HCT116 (cell line): ENCODE measurements around the gene TRIM31. TPM values are rescaled to one million over a fixed set of nuclear protein-coding genes. Genes with fewer than 3 reads are reported as not detected.

Experiments used
- ATAC-seq: fragments of 200-7000 bp; cut with Tn5 transposase; 2 replicates; pipeline ENCODE4 v1.9.1; 2020; ENCODE audit warnings: mild to moderate bottlenecking, moderate library complexity
- BruUV-seq: library from RNA; stranded (reverse); fragments of 400-500 nt; replicated peaks from 2 replicates; lab custom pipeline; 2021; lab: Mats Ljungman, UMichigan
- CTCF ChIA-PET: fragments of 300-600 bp; sonication (Branson Sonifier 250); formaldehyde crosslinking; loops from one replicate; lab custom pipeline; 2021; ENCODE audit warnings: antibody characterized with exemption; lab: Charles Lee
- POLR2A ChIA-PET: fragments of 300-600, 350-600 bp; sonication (Branson Sonifier 250); formaldehyde crosslinking; loops from one replicate; lab custom pipeline; 2021; ENCODE audit warnings: antibody characterized with exemption; lab: Charles Lee
- RAD21 ChIA-PET, 2 experiments: fragments of 300-600 bp; sonication (Branson Sonifier 250); formaldehyde crosslinking; loops; one replicate each; lab custom pipeline; 2023; ENCODE audit warnings: low total read pairs in 2 of 2; ENCODE audit not compliant: uncharacterized antibody in 2 of 2, unreplicated experiment in 2 of 2, low non-redundant PET in 1 of 2; lab: Charles Lee
- DNase-seq: peaks from one replicate; pipeline ENCODE4 v3.0.0-alpha.2; 2010; ENCODE audit warnings: low read depth, low spot score
- H2AFZ ChIP-seq: fragments of 200-600 bp; shearing (Covaris generic), sonication (generic); 2 replicates; pipeline ENCODE4 v1.6.1; 2017; ENCODE audit warnings: low read depth, mixed run types, mixed read lengths, antibody characterized with exemption, low read length; ENCODE audit not compliant: poor library complexity, severe bottlenecking
- H3K27ac ChIP-seq: 2 replicates; pipeline ENCODE4 v1.5.1; 2012; ENCODE audit warnings: low read depth, low read length
- H3K27me3 ChIP-seq: fragments of 200-600 bp; sonication (generic); 2 replicates; pipeline ENCODE4 v1.6.1; 2016; ENCODE audit warnings: mixed run types, low read length, mixed read lengths; ENCODE audit not compliant: insufficient read depth
- H3K36me3 ChIP-seq, 2 experiments: fragments of 200-500 bp in 1 of 2; fragments of 200-600 bp in 1 of 2; sonication (Bioruptor generic) in 1 of 2; sonication (generic) in 1 of 2; 2 replicates each; pipeline versions ENCODE4 v1.5.1 to v1.6.1; 2014 to 2016; ENCODE audit warnings: low read length in 2 of 2, inconsistent platforms in 1 of 2, mixed read lengths in 1 of 2, mixed run types in 1 of 2; ENCODE audit not compliant: insufficient read depth in 2 of 2, control insufficient read depth in 1 of 2
- H3K4me1 ChIP-seq, 2 experiments: fragments of 200-600 bp in 1 of 2; sonication (generic) in 1 of 2; 2 replicates each; pipeline versions ENCODE4 v1.5.1 to v1.6.1; 2012 to 2017; ENCODE audit warnings: low read length in 2 of 2, inconsistent platforms in 1 of 2, mild to moderate bottlenecking in 1 of 2, mixed read lengths in 1 of 2, mixed run types in 1 of 2, moderate library complexity in 1 of 2; ENCODE audit not compliant: insufficient read depth in 2 of 2, control insufficient read depth in 1 of 2
- H3K4me2 ChIP-seq: fragments of 200-600 bp; sonication (generic); 2 replicates; pipeline ENCODE4 v1.6.1; 2017; ENCODE audit warnings: mixed run types, low read length, mixed read lengths
- H3K4me3 ChIP-seq, 2 experiments: fragments of 200-600 bp in 1 of 2; sonication (generic) in 1 of 2; replicated peaks in 1 of 2; 2 replicates each; pipeline ENCODE4 v1.5.1; 2011 to 2016; ENCODE audit warnings: low read length in 2 of 2, control low read depth in 1 of 2, low read depth in 1 of 2, mild to moderate bottlenecking in 1 of 2, mixed read lengths in 1 of 2, mixed run types in 1 of 2
- H3K79me2 ChIP-seq: fragments of 200-600 bp; sonication (generic); 2 replicates; pipeline ENCODE4 v1.6.1; 2017; ENCODE audit warnings: mild to moderate bottlenecking, mixed run types, low read length, moderate library complexity, mixed read lengths; ENCODE audit not compliant: insufficient read depth
- H3K9ac ChIP-seq: fragments of 200-600 bp; sonication (generic); 2 replicates; pipeline ENCODE4 v1.6.1; 2016; ENCODE audit warnings: low read length, mixed read lengths
- H3K9me2 ChIP-seq: fragments of 200-600 bp; sonication (generic), shearing (Covaris generic); 2 replicates; pipeline ENCODE4 v1.6.1; 2017; ENCODE audit warnings: mixed run types, mild to moderate bottlenecking, moderate library complexity; ENCODE audit not compliant: insufficient read depth
- H3K9me3 ChIP-seq, 2 experiments: fragments of 200-500 bp in 1 of 2; fragments of 200-600 bp in 1 of 2; sonication (Bioruptor generic) in 1 of 2; sonication (generic) in 1 of 2; 2 replicates each; pipeline ENCODE4 v1.6.1; 2014 to 2017; ENCODE audit warnings: low read length in 2 of 2, mixed read lengths in 2 of 2, inconsistent platforms in 1 of 2, low read depth in 1 of 2, mild to moderate bottlenecking in 1 of 2, mixed run types in 1 of 2, moderate library complexity in 1 of 2; ENCODE audit not compliant: control insufficient read depth in 1 of 2, insufficient read depth in 1 of 2
- H4K20me1 ChIP-seq: fragments of 200-600 bp; sonication (generic), shearing (Covaris generic); 2 replicates; pipeline ENCODE4 v1.6.1; 2017; ENCODE audit warnings: mixed run types, mild to moderate bottlenecking, moderate library complexity; ENCODE audit not compliant: insufficient read depth
- ATF3 ChIP-seq: IDR thresholded peaks from 2 replicates; pipeline ENCODE4 v1.6.1; 2012
- FOSL1 ChIP-seq: IDR thresholded peaks from 2 replicates; pipeline ENCODE4 v1.6.1; 2012; ENCODE audit warnings: low read depth
- POLR2A ChIP-seq: IDR thresholded peaks from 2 replicates; pipeline ENCODE4 v1.7.0; 2011; ENCODE audit warnings: borderline replicate concordance; ENCODE audit not compliant: insufficient read depth, insufficient read length; ENCODE audit errors: extremely low read depth
- POLR2AphosphoS5 ChIP-seq: IDR thresholded peaks from 2 replicates; pipeline ENCODE4 v1.6.1; 2011; ENCODE audit warnings: mild to moderate bottlenecking, low read depth, low read length, moderate library complexity
- REST ChIP-seq: IDR thresholded peaks from 2 replicates; pipeline ENCODE4 v1.6.1; 2012; ENCODE audit warnings: low read depth
- SP1 ChIP-seq: IDR thresholded peaks from 2 replicates; pipeline ENCODE4 v1.6.1; 2012; ENCODE audit warnings: low read depth
- TCF7L2 ChIP-seq: IDR thresholded peaks from 2 replicates; pipeline ENCODE4 v1.7.0; 2011; ENCODE audit warnings: borderline replicate concordance, inconsistent platforms; ENCODE audit not compliant: insufficient read depth, insufficient read length; ENCODE audit errors: extremely low read depth
- YY1 ChIP-seq: IDR thresholded peaks from 2 replicates; pipeline ENCODE4 v1.6.1; 2011; ENCODE audit warnings: low read length, low read depth, moderate library complexity, mild to moderate bottlenecking; ENCODE audit not compliant: insufficient replicate concordance; ENCODE audit errors: extremely low read depth
- ZBTB33 ChIP-seq: IDR thresholded peaks from 2 replicates; pipeline ENCODE4 v1.6.1; 2011; ENCODE audit warnings: mild to moderate bottlenecking, low read length, moderate library complexity; ENCODE audit not compliant: insufficient replicate concordance; ENCODE audit errors: extremely low read depth
- intact Hi-C: fragments of 100-400 bp; cut with micrococcal nuclease; formaldehyde crosslinking; loops from 2 replicates; pipeline ENCODE4 v1.10.0; 2022
- total RNA-seq: library from RNA; stranded (reverse); gene quantifications from one replicate; pipeline ENCODE4 v1.2.1, GENCODE V29; 2021; ENCODE audit not compliant: unreplicated experiment

The TRIM31 gene
- total RNA-seq, 1 experiment from 2014 or later = not detected

GRCh38 chr6:30135757-30136156 lies 22.9 kb upstream of the TRIM31 start, which contains the start of gene TRIM40 (continued):
- TF ChIP-seq POLR2A (no peak), REST (no peak), TCF7L2 (no peak)

- Histone ChIP-seq H3K36me3 (no peaks in the 10 kb centered on the region), H3K4me2 (no peak overlapping the region), H3K4me3 (no peak overlapping the region), H2AFZ (no peak overlapping the region), H3K9me3 (no peaks in the 10 kb centered on the region), H4K20me1 (no peaks in the 10 kb centered on the region), H3K4me1 (peaks cover 4 to 11% of the 10 kb centered on the region in 2 experiments; a peak in 3 of 4 replicates), H3K9ac (no peak overlapping the region), H3K9me2 (no peaks in the 10 kb centered on the region), H3K27me3 (no peaks in the 10 kb centered on the region), H3K27ac (no peak overlapping the region), H3K79me2 (no peaks in the 10 kb centered on the region)
- no TSS peak for BruUV-seq
- POLR2A ChIA-PET = no interaction called here
- ATAC-seq = no peak
- DNase-seq = no peak
- intact Hi-C loops = no loop called here
- TF ChIP-seq POLR2A = no peak
- no peak for TF ChIP-seq FOSL1
- no peak for TF ChIP-seq ZBTB33
- TF ChIP-seq ATF3 = no peak
- TF ChIP-seq SP1 = no peak
- no peak for TF ChIP-seq YY1
- no peak for TF ChIP-seq POLR2AphosphoS5
- RAD21 ChIA-PET = no interaction called here
- CTCF ChIA-PET = no interaction called here
Observed at GRCh38 chr6:30135147-30135546, 22.3 kb upstream of the TRIM31 start.
